ENCODE data around the gene TINAGL1.

Gene TINAGL1

DNA sequence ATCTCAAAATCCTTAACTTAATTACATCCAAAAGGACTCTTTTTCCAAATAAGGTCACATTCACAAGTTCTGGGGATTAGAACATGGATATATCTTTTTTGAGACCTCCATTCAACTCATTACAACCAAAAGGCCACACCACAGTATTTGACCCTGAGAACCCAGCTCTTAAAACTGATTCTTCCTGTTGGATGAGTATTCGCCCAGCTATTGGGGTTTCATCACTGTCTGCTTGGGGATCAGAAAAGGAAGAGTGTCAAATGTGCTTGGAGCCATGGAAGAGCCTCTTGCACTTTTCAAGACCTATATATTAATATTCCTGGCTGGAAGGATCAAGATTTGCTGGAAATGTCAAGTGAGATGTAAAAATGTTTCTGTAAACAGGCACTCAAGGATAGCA lies 5.4 kb upstream of the TINAGL1 start:
- Histone ChIP-seq H3K27ac (ENCODE audit: low read length) (no peak overlapping the region), H3F3A (ENCODE audit: insufficient read depth, low read length) (no peaks in the 10 kb centered on the region), H3K4me2 (ENCODE audit: low read depth, low read length) (no peak overlapping the region), H3K4me1 (ENCODE audit: low read length) (no peaks in the 10 kb centered on the region), H3K9me2 (replicated peaks; ENCODE audit: insufficient read depth, low read length) (no peaks in the 10 kb centered on the region), H3K9ac (ENCODE audit: low read length) (no peak overlapping the region), H4K20me1 (ENCODE audit: insufficient read depth, low read length) (no peaks in the 10 kb centered on the region), H3K9me3 (replicated peaks; ENCODE audit: insufficient read depth, low read length) (no peaks in the 10 kb centered on the region), H3K27me3 (replicated peaks; ENCODE audit: insufficient read depth, low read length) (no peaks in the 10 kb centered on the region; the same call in 1 of the 2 replicates), H3K36me3 (replicated peaks; ENCODE audit: insufficient read depth, low read length) (no peaks in the 10 kb centered on the region), H3K4me3 (ENCODE audit: low read length) (no peak overlapping the region), H2AFZ (ENCODE audit: low read length) (no peak overlapping the region), H3K79me2 (ENCODE audit: low read length) (no peaks in the 10 kb centered on the region)
- DNase-seq: no peak
- no peak for TF ChIP-seq EZH2phosphoT487 (IDR thresholded peaks at IDR 0.05; ENCODE audit: low read length)
- TF ChIP-seq EZH2 (optimal IDR thresholded peaks at IDR 0.05; ENCODE audit: low read depth, low read length): no peak
- TF ChIP-seq, protein P1, sequence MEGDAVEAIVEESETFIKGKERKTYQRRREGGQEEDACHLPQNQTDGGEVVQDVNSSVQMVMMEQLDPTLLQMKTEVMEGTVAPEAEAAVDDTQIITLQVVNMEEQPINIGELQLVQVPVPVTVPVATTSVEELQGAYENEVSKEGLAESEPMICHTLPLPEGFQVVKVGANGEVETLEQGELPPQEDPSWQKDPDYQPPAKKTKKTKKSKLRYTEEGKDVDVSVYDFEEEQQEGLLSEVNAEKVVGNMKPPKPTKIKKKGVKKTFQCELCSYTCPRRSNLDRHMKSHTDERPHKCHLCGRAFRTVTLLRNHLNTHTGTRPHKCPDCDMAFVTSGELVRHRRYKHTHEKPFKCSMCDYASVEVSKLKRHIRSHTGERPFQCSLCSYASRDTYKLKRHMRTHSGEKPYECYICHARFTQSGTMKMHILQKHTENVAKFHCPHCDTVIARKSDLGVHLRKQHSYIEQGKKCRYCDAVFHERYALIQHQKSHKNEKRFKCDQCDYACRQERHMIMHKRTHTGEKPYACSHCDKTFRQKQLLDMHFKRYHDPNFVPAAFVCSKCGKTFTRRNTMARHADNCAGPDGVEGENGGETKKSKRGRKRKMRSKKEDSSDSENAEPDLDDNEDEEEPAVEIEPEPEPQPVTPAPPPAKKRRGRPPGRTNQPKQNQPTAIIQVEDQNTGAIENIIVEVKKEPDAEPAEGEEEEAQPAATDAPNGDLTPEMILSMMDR (IDR thresholded peaks at IDR 0.05; ENCODE audit: low read length): no peak

DNA sequence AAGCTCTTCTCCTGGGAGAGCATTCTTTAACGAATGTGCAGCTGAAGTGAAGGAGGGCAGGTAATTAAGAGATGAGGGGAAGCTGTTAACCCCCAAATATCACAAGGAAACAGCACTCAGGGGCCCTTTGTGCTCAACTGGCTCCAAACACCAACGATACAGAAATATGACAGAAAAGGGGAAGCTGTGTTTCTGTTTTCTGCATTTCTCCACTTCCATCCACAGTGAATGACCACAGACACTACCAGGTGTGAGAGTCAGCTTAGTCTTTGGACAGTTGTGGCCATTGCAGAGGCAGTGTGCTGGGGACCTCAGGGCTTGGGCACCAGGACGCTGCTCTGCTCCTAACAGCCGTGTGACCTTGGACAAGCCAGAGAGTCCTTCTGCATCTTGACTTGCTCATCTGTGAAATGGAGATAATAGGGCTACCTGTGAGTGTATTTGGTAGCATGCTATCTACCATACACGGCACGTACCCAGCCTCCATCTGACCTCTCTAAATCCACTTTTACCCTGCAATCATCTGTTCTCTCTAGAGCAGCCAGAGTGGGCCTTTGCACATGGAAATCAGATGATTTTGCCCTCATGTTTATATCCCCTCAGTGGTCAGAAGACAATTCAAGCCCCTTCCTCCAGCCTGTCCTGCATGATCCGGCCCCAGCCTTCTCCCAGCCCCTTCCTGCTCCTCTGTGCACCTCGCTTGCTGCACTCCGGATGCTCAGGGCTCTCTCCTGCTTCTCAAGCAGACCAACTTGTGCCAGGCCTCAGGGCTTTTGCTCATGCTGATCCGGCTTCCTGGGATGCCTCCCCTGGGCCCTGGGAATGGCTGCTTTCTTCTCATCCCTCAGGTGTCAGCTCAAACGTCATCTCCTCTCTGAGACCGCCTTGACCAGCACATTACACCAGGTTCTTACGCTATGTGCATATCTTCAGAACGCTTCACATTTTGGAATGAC lies 4.7 kb upstream of the TINAGL1 start:
- no peaks in the 10 kb centered on the region for H3K79me2 ChIP-seq (ENCODE audit: low read length)
- DNase-seq: no peak
- H3K27ac ChIP-seq (ENCODE audit: low read length): no peak overlapping the region
- H3K9me2 ChIP-seq (replicated peaks; ENCODE audit: insufficient read depth, low read length): no peaks in the 10 kb centered on the region
- no peak overlapping the region for H3K9ac ChIP-seq (ENCODE audit: low read length)
- no peaks in the 10 kb centered on the region; the same call in 1 of the 2 replicates for H3K27me3 ChIP-seq (replicated peaks; ENCODE audit: insufficient read depth, low read length)
- no peaks in the 10 kb centered on the region for H3F3A ChIP-seq (ENCODE audit: insufficient read depth, low read length)
- no peaks in the 10 kb centered on the region for H3K9me3 ChIP-seq (replicated peaks; ENCODE audit: insufficient read depth, low read length)
- H3K4me3 ChIP-seq (ENCODE audit: low read length): no peak overlapping the region
- no peaks in the 10 kb centered on the region for H4K20me1 ChIP-seq (ENCODE audit: insufficient read depth, low read length)
- no peaks in the 10 kb centered on the region for H3K36me3 ChIP-seq (replicated peaks; ENCODE audit: insufficient read depth, low read length)
- TF ChIP-seq, protein P1 (IDR thresholded peaks at IDR 0.05; ENCODE audit: low read length): no peak
- TF ChIP-seq EZH2 (optimal IDR thresholded peaks at IDR 0.05; ENCODE audit: low read depth, low read length) (no peak), EZH2phosphoT487 (IDR thresholded peaks at IDR 0.05; ENCODE audit: low read length) (no peak)
- no peak overlapping the region for H3K4me2 ChIP-seq (ENCODE audit: low read depth, low read length)
- no peak overlapping the region for H2AFZ ChIP-seq (ENCODE audit: low read length)
- H3K4me1 ChIP-seq (ENCODE audit: low read length): no peaks in the 10 kb centered on the region

DNA sequence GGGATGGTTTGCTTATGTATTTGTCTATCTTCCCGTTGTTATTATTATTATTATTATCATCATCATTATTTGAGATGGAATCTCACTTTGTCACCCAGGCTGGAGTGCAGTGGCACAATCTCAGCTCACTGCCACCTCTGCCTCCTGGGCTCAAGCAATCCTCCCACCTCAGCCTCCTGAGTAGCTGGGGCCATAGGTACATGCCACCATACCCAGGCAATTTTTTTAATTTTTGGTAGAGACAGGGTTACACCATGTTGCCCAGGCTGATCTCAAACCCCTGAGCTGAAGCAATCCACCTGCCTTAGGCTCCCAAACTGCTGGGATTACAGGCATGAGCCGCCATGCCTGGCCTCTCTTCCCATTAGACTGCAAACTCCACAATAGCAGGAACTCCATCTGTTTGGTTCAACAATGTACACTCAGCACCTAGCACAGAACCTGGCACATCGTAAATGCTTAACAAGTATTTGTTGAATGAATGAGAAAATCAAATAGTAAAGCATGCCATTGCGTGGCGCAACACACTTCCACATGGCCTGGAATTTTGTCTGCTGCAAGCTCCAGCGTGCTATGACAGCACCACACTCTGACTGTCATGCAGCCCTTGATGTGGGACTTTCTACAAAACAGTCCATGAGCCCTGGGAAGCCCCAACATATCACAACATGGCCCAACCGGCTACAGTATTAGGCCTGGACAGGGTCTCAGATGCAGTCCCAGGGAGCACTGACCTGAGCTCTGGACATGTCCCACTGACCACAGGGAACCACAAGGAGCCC lies 3.8 kb upstream of the TINAGL1 start:
- Histone ChIP-seq H4K20me1 (ENCODE audit: insufficient read depth, low read length) (no peaks in the 10 kb centered on the region), H3K4me3 (ENCODE audit: low read length) (no peak overlapping the region), H3F3A (ENCODE audit: insufficient read depth, low read length) (no peaks in the 10 kb centered on the region), H3K36me3 (replicated peaks; ENCODE audit: insufficient read depth, low read length) (no peaks in the 10 kb centered on the region), H3K9ac (ENCODE audit: low read length) (no peak overlapping the region), H3K9me3 (replicated peaks; ENCODE audit: insufficient read depth, low read length) (no peaks in the 10 kb centered on the region), H3K4me1 (ENCODE audit: low read length) (no peaks in the 10 kb centered on the region), H2AFZ (ENCODE audit: low read length) (no peak overlapping the region), H3K4me2 (ENCODE audit: low read depth, low read length) (no peak overlapping the region), H3K9me2 (replicated peaks; ENCODE audit: insufficient read depth, low read length) (no peaks in the 10 kb centered on the region), H3K79me2 (ENCODE audit: low read length) (no peaks in the 10 kb centered on the region), H3K27ac (ENCODE audit: low read length) (no peak overlapping the region), H3K27me3 (replicated peaks; ENCODE audit: insufficient read depth, low read length) (peaks cover 1% of the 10 kb centered on the region)
- TF ChIP-seq, protein P1 (IDR thresholded peaks at IDR 0.05; ENCODE audit: low read length): no peak
- TF ChIP-seq EZH2 (optimal IDR thresholded peaks at IDR 0.05; ENCODE audit: low read depth, low read length) (no peak), EZH2phosphoT487 (IDR thresholded peaks at IDR 0.05; ENCODE audit: low read length) (no peak)
- no peak for DNase-seq
